Epithelial cell of alveolus of lung (primary cell): Measurements from ENCODE around the gene MYL5. TPM values are rescaled to one million over a fixed set of nuclear protein-coding genes. Genes with fewer than 3 reads are reported as not detected.

Experiments used
- total RNA-seq: library from RNA; depleted of rRNA; stranded (reverse); fragments of >200 nt; gene quantifications from 2 replicates; pipeline ENCODE4 v1.2.1, GENCODE V29; 2015

The MYL5 gene
- 2.1 and 7.5 TPM in 2 replicates for total RNA-seq

DNA sequence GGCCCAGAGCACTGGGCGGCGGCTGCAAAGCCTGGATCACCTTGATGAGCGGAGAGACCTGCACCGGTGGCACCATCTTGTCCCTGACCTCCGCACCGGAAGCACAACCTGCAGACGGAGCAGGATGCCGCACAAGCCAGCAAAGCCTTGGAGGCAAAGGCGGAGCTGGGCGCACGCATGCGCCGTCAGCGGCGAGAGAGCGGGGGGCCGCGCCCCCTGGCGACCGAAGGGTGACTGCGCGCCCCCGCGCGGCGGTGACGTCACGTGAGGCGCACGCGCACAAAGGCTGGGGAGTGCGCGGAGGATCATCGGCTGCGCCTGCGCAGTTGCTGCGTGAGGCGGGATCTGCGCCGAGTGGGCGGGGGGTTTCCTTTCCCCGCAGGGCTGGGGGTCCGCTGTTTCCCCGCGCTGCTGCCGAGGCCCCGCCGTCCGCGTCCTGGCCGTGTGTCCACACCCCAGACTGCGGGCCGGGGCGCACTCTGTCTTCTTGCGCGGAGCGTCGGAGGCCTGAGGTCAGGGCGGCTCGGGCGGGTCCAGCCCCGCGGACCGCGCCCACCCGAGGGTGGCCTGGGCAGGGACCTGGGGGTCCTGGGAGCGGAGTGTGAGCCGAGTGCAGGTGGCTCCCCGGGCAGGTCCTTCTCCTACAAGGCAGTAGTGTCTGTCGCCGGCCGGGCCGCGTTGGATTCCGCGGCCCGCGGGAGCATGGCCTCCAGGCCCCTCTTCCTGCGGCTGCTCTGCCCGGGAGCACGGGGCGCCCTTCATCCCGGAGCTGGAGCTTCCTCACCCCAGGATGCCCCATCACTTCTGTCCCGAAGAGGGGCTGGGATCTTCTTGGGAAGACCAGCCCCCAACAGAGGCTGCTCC is at the start of gene MYL5, which contains the start of gene ATP5ME:
Gene MYL5 (plus strand): TSS at position 371 of the 864 bp plus-strand sequence. CDS start 3,485 bp downstream, outside the sequence.
Gene ATP5ME (minus strand): TSS at position 105 of the 864 bp plus-strand sequence. CDS start 29 bp downstream, at position 76.

DNA sequence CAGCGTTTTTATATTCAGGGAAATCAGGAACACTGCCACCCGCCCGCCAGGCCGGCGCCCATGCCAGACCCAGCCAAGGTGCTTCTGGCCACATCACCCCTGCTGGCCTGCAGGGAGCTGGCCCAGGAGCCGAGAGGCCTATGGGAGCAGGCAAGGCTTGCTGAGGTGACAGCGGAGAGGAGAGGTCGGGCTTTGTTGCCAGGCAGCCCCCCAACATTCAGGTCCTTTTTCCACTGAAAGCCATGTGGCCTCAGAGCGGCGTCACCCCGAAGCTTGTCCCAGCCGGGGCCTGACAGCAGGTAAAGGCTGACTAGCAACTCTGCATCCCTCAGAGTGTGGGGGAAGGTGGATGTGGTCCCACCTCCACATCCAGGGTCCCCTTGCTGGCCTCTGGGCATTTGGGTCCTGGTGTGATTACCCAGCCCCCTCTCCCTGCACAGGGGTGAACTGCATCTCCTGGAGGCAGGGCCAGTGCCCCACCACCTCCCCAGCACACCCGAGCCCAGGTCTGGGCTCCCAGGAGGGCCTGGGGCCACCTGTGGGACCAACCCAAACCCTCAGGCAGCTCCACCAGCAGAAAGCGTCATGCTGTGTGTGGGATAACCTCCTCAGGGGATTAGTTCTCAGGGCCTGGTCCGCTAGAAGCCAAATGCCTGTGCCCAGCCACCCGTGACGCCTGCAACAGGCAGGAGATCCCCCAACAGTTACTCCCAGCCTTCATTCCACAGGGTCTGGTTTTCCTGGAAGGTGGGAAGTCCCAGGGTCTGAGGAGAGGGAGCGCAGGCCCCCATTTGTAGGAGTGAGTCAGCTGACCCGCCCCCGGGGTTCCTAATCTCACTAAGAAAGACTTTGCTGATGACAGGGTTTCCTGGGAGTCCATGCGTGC is 49.4 kb upstream of the MYL5 start, which contains the start of gene PDE6B:
Gene PDE6B (plus strand): TSS at position 869 of the 886 bp plus-strand sequence. CDS start 54 bp downstream, outside the sequence.

DNA sequence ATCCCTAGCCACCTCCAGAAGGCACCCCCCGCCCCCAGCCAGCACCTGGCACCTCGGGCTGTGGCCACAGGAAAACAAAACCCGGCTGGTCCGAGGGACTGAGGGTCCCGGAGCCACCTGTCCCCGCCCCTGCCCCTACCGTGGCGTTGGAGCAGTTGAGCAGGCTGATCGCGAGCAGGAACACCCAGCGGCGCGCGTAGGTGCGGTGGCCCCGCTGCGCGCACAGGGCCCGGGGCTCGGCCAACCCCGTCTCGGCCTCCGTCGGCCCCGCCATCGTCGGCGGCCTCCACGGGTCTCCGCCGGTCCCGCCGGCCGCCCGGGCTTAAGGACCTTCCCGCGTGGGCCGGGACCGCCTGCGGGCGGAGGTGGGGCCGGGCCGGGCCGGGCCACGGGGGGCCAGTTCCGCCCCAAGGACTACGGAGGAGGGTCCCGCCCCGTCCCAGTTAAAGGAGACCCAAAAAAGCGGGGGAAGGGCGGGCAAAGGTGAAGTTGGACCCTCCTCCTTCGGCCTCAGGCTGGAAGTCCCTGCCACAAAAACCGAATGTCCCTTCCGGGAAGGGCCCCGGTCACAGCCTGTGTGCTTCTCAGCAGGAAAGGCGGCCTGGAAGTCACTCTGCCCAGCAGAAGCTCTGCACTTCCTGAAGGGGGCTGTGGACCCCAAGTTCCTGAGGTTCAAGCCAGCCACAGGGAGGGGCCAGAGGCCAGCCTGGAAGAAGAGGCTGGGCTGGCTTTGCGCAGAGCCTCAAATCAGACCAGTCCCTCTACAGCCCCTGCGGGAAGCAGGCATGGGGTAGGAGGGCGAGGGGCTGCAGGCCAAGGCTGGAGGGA is 14.7 kb downstream of the MYL5 start, which contains the start of gene SLC49A3:
Gene SLC49A3 (minus strand): TSS at position 298 of the 828 bp plus-strand sequence. CDS start 24 bp downstream, at position 274.

DNA sequence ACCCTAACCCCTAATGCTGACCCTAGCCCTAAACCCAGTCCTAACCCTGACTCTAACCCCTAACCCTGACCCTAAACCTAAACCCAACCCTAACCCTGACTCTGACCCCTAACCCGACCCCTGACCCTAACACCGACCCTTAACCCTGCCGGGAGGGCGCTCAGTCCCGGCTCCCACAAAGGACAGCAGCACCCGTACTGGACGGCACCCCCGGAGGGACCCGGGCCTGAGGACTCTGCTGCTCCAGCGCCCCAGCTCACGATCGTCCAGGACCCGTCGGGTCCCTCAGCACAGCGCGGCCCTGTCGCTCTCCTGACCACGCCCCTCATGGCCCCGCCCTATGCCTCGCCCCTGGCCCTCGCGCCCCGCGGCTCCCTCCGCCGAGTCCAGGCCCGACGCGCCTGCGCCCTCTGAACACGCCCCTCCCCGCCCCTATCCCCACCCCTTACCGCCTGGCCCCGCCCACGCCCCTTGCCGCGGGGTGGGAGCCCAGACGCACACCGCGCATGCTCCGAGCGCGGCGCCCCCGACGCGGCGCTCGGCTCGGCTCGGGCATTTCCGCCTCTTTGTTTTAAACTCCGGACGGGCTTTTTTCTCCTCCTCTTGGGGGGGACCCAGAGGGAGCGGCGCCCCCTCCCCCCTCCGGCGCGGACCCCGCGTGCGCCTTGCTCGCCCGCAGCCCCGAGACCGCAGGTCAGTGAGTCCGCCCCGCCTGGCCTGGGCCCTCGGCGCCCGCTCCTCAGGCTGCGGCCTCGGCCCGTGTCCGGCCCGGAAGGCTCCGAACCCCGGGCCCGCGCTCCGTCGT is 31.1 kb downstream of the MYL5 start, which contains the start of gene PCGF3:
Gene PCGF3 (plus strand): TSS at position 555 of the 805 bp plus-strand sequence. CDS start 27,849 bp downstream, outside the sequence.

Other genes starting within 250 kb of the MYL5 start
- gene ZNF721, start 175.4 kb upstream of the MYL5 start, total RNA-seq = 11.0 and 13.3 TPM in 2 replicates
- 25.5 and 32.9 TPM in 2 replicates for gene PIGG, start 175.3 kb upstream of the MYL5 start, total RNA-seq
- not detected in 2 replicates for gene TMEM271, start 98.2 kb upstream of the MYL5 start, total RNA-seq
- gene PDE6B, start 49.0 kb upstream of the MYL5 start, total RNA-seq = under 0.01 and 1.8 TPM in 2 replicates
- 74.6 and 179 TPM in 2 replicates for gene ATP5ME, start 266 bp upstream of the MYL5 start, total RNA-seq
- gene SLC49A3, start 14.6 kb downstream of the MYL5 start, total RNA-seq = 4.6 and 12.5 TPM in 2 replicates
- gene PCGF3, start 31.3 kb downstream of the MYL5 start, total RNA-seq = 30.6 and 49.3 TPM in 2 replicates
- 0.24 TPM in 1 of 2 replicates, not detected in the other for gene CPLX1, start 151.6 kb downstream of the MYL5 start, total RNA-seq